Mammary epithelial cell (primary cell): ENCODE data around the gene ZNF862.

Experiments
- CTCF ChIP-seq, 2 donors: IDR thresholded peaks in 1 of 2; conservative IDR thresholded peaks in 1 of 2; 2 replicates each; pipeline ENCODE4 v1.5.1; 2011 to 2012; ENCODE audit warnings: inconsistent platforms in 2 of 2, low read length in 2 of 2, mild to moderate bottlenecking in 2 of 2, control low read depth in 1 of 2, low read depth in 1 of 2; ENCODE audit not compliant: insufficient read depth in 1 of 2; ENCODE audit errors: extremely low read depth in 1 of 2
- EZH2 ChIP-seq: IDR thresholded peaks from 2 replicates; pipeline ENCODE4 v1.6.1; 2012; ENCODE audit warnings: low read length, inconsistent platforms, borderline replicate concordance

GRCh38 chr7:149802966-149803365 lies 35.2 kb upstream of the ZNF862 start:
- TF ChIP-seq CTCF (conservative IDR thresholded peaks at IDR 0.05 in 1 of 2, IDR thresholded peaks at IDR 0.05 in 1 of 2; ENCODE audit: extremely low read depth in 1 of 2, insufficient read depth in 1 of 2, low read depth in 1 of 2, low read length in 2 of 2) (no peak), EZH2 (no peak)
